HG03457 (cell line): ENCODE data around the gene PVALB.
A peak's percentile ranks its signal among the peaks of the same experiment; 100 is the strongest.

Experiments
- ATAC-seq: cut with Tn5 transposase; IDR thresholded peaks from one replicate; pipeline ENCODE4 v1.9.1; 2021; ENCODE audit warnings: moderate number of reproducible peaks; ENCODE audit not compliant: unreplicated experiment

Gene PVALB

DNA sequence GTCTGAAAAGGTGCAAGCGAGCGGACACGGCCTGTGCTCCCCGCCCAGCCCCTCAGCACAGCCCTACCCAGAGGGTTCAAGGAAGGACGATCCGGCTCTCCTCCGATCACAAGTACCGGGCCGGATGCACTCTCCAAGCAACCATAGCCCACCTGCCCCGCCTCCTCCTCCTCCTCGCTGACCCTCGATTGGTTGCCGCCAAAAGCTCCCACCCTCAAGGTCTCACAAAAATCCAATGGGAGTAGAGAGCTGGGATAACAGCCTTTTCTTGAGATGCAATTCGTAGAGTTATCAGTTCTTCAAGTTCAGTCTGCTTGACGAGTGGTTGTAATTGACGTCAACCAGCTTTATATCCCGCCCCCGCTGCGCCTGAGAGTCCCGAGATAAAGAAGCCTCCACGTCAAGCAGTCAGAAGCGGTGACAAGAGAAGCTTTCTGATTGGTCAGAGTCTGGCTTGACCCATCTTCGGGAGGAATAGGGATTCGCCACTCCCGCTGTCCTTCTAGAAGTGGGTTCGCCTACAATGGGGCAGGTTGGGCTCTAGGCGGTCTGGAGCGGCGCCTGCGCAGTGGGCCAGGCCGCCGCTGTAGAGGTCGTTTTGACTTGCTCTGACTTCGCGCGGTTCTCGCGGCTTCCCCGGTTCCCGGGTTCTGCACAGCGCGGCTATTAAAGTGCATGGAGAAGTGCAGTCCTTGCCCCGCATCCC, 40.7 kb downstream of the PVALB start, which contains the start of gene IFT27:
Gene IFT27 (minus strand): TSS at position 156 of the 706 bp plus-strand sequence. CDS start 412 bp downstream, outside the sequence.
- peak; percentile 90 for ATAC-seq

DNA sequence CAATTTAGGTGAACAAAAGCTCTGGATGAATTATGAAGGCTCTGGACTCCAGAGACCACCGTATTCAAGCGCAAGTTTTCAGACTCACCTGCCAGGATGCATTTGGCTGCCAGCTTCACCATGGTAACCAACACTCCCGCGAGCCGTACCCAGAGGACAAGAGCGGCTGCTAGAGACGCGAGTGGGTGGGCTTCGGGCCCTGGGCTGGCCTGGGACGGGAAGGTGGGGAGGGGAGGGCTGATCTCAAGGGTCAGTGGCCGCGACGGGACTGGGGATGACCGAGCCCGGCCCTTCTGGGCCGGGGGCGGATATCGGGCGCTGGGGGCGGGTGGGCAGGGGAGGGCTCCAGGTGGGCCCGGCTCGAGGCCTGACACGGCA, 41.3 kb downstream of the PVALB start:
- ATAC-seq = no peak

DNA sequence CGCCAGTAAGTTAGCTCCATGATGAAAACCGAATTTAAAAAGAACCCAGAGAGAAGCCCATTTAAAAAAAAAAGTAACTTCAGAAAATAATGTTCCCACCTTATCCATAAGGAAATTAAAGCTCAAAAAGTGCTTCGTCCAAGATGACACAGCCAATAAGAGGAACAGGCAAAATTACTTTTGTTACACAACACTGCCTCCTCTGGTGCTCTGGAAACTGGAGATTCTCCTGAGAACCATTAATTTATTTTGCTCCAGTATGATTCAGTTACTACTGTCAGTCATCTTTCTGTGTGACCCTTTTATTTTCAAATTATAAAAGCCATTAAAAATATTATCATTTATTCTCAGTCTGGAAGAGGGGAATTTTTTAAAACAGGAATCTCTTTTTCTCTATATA, 42.9 kb downstream of the PVALB start:
- no peak for ATAC-seq

DNA sequence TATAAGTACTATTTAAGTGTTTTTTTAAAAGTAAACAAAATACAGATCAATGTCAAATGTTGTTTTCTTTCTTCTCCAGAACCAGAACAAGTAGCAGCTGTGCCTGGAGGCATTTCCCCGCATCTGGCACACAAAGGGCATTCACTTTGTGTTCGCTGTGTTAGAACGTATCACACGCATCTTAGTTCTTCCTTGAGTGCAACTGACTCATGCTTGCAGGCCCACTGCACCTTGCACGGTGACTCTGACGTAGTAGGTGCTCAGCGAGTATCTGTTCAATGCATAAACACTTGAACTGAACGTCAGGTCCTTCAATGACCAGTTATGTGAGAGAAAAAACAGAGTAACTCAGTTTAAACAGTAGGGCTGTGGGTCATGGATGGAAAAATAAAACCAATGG, 44.4 kb downstream of the PVALB start:
- no peak for ATAC-seq

DNA sequence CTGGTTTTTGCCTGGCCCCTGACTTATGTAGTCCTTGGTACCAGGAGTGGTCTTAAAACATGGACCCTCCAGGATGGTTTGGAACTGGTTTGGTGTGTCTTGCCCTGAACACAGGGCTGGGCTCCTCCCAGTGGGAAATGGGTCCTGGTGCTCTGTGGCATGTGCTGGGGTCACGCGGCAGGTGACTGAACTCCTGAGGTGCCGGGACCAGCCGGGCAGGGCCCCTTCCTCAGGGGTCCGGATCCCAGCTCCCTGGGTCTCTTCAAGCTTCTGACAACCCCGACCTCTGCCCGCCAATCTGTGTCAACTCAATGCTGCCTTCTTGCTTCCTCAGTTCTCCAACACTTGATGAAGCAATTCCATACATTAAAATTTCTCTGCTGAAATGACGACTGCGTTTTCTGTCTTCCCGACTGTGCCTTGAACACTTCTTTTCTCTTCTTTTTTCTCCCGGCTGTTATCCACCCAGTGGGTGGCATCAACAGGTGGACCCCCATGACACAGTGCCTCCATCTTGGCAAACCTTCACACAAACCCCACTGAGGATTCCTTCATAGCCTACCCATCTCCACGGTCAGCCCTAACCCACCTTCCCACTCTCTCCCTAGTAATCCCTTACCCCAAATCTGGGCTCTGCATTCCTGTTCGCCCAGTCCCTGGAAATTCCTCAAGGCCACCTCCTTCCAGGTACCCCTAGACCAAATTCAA, 45.3 kb downstream of the PVALB start:
- ATAC-seq = no peak

DNA sequence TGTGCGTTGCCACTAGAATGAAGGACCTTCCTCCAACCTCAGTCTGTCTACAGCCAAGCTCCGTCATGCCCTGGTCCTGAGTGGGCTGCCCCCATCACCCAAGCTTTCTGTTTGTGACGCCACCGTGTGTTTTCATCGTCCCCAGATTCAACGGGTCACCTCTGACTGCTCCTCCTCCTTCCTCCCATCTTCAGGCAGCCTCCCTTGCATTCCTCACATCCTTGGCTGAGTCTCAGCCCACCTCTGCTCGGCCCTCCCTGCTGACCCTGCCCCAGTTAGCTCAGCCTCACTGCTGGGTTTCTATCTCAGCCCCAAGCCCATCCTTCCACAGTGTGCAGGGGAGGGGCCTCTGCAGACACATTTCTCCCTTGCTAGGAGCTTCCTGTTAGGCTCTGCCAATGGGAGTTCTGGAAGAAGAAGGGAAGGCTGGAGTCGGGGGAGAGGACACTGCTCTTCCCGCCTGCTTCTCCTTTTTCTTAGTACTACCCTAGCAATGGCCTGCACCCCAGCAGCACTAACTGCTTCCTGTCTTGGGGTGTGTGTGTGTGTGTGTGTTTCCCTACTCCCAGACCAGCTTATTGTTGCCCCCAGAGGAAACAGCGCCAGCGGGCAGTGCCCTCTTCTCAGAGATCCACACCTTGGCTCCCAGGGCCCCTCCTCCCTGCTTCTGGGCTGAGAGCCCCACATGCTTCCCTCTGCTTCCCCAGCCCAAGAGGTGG, 46.2 kb downstream of the PVALB start:
- ATAC-seq = no peak

DNA sequence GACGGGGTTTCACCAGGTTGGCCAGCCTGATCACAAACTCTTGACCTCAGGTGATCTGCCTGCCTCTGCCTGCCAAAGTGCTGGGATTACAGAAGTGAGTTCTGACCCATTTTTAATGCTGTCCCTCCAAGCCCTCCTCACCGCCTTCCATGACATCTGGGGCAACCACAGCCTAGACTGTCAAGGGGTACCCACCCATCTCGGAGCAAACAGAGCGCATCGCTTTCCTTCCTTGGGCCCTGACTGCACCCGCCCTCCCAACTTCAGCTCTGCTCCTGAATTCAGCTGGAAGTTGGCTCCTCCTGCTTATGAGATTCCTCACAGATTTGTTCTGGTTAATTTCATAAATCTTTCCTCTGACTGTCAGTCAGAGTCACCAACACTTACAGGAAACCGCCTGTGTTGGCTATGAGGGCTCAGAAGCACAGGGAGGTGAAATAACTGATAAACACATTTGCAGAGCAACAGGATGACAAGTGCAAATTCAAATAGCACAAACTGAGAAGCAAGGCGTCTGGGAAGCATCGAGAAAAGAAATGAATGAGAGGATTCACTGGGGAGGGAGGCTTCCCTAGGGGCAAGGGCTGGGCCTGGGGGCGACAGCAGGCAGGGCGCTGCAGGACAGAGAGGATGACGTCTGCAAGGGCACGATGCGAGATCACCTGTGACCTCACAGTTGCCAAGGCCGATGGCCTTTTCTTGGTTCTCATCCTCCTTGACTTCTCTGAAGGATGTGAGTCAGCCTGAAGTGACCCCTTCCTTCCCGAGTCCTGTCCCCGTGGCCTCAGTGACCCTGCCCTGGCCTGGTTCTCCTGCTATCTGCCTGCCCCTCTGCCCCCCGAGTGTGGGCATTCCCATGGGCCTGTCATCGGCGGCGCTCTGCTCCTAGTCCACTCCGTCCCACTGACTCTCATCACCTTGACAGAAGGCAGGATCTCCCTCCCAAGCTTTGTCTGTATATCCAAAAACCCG, 47.0 kb downstream of the PVALB start:
- no peak for ATAC-seq

DNA sequence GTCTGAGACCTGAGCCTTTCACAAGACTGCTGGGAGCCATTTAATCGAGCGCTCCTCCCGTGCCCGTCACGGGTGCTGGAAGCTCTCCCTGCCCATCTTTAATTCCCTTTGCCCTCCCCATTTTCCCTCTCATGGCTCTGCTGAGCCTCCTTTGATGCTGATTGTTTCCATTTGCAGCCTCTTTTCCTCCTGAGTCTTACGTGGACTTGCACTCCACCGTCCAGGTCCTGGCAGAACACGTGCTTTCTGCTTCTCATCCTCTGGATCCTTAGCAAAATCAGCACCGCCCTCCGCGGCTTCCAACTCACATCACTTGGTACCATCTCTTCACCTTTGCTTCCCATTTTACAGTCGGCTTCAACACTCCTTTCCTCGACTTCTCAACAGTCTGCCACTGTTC, 48.2 kb downstream of the PVALB start:
- no peak for ATAC-seq

DNA sequence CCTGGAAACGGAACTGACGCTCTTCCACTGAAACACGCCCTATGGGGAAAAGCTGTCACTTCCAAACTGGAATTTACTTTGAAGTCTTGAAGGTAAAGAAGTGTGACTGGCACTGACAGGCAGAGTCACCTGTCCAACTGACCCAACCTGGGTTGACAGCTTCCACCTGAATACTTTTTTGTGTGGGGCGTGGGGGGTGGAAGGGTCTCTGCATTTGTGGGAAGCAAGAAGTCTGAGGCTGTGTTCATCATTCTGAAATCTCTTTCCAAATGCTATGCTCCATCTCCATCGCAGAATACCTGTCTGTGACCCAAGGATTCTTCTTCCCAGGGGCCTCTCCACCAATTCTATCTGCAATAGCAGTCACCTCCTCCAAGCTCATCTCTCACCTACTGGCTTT, 48.7 kb downstream of the PVALB start:
- ATAC-seq = no peak

DNA sequence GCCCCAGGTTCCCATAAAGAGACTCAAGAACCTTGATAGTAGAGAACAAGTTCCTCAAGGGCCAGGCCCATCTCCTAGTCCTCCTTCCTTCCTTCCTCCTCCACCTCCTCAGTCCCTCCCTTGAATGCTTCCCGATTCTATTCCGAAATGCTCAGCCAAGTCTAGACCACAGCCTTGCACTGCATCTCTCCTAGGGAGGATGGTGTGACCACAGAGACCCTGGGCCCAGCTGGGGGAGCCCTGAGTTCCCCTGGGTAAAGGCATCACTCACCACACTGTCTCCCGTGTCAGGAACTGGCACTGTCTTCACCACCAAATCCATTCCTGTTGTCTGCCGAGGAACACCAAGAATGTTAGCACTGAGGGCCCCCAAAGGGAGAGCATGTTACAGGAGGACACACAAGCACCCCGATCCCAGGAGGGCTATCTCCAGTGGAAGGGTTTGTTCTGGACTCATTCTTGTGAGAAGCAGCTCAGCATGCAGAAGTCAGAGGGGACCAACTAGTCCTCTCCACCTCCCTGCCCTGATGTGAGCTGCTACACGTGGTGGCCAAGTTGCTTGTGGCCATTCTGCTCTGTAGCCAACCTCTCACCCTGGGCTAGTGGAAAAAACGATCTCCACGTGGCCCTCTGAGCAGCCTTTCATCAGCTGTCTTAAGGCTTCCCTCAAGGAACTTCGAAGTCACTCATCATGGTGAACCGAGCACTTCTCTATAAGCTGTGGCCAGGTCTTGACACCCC, 49.6 kb downstream of the PVALB start:
- ATAC-seq = no peak

DNA sequence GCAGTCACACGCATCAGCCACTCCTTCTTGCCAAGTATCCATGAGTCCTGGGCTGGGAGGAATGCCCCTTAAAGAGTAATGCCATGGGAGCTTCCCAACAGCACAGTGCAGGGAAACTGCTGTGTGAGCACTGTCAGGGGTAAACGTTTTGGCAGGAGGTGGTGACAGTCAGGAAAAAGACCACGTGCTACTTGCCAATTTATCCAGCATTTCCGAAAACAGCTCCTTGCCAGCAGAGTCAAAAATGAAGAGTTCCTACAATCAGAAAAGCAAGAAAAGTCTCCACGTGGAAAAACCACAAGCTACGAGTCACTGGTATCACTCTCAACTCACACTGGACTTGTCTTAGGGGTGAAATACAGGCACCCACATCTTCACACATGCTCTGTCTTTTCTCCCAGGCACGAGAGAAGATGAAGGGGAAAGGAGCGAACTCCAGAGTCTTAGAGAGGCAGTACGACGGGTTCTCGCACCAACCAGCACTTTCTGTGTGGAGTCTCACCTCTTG, 50.8 kb downstream of the PVALB start:
- ATAC-seq = no peak

DNA sequence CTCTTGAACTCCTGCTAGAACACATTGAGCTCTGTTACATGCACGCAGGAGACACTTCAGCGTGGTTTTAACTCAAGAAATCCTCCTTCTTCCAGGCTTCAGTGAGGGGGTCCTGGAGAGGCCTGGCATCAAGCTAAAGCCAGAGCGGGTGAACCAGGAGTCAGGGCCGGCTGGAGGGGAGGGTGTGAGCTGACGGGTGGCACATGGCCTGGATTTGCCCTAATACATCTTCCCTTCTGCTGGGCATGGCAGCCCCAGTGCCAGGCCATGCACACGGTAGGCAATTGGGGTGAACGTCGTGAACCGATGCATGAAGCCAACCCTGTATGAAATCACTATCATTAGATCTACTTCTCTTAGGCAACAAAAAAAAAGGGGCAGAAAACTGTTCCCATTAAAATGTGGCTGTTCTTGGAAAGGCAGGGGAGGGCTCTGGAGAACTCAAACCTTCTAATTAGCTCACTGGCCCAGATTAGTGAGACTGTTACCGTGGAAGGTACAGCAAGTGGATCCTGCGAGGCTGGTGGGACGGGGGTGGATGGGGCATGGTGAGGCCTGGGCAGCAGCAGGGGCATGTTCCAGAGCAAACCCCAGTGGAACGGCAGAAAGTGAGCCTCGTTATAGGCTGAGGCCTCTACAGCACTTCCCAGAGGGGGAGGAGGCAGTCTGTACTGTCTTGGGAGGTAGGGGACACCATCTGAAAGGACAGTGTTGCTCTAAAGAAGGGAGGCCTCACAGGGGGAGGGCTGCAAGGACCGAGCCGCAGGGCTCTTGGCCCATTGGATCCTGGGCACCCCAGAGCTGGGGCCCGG, 51.5 kb downstream of the PVALB start:
- ATAC-seq = no peak

DNA sequence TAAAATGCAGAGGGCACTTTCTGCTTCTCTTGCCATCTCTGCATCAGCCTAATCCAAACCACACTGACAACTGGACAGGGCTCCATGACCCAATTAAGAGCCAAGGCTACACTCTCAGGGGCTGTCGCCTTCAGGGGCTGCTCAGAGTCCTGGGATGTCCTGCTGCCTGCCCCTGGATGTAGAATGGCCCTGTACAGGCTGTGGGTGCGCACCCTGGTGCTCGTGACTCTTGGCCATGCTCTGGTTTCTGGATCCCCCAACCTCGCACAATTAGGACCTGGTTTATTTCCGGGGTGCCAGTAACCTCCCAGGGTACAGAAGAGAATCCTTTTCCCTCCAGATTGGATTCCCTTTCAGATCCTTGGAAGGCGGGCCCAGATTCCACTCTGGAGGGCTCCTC, 52.2 kb downstream of the PVALB start:
- ATAC-seq = no peak

DNA sequence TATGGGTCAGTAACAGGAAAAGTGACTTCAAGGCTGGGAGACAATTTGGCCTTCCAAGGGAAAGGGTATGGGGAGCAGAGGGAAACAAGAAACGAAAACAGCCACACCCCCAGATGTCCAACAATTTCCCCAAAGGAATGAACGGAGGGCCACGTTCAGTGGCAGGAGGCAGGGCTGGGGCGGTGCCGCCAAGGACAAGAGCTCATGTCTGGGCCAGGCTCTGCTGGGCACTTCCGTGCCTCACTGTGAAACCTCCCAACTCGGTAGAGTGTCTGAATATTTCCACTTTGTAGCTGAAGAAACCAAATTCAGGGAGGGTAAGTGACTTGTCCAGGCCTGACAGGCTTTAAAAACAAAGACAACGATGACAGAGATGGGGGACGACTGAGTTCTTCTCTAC, 52.8 kb downstream of the PVALB start:
- ATAC-seq = no peak

DNA sequence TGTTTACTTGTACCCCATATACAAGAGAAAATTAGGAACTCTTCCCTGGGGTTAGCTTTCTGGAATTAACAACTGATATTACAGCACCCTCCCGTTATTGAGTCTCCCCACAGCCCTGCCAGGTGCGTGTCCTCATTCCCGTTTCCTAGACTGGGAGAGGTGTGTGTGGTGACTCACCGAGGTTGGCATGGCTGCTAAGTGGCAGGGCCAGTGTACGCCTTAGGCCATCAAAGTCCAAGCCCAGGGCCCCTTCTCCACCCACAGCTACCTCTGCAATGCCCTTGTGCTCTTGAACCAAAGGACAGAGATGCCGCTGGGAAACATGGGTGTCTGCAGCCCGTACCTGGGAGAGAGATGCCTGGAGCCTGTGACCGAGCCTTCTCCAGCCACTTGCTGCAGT, 53.3 kb downstream of the PVALB start:
- no peak for ATAC-seq

DNA sequence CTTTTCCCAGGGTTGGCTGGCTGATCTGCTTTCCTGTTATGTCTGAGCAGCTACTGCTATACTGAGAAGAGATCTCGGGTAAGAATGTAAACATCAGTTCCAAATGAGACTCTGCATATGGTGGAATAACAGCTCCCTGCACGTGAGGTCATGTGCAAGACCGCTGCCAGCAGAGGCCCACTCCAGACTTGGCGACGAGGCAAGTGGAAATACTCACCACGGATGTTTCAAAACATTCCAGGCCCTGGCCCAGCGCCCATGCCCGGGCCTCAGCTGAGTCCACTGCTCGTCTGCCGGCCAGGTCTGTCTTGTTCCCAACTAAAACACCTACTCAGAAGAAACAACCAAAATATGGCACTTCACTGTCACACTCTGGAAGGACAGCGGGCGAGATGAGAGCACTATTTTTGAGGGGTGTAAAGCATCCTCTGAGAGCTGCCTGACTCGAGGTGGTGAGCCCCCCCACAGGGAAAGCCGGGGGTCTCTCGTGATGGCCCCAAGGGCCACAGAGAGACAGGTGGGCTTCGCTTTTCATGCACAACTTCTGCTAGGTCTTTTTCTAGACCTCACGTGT, 54.1 kb downstream of the PVALB start:
- ATAC-seq = no peak

DNA sequence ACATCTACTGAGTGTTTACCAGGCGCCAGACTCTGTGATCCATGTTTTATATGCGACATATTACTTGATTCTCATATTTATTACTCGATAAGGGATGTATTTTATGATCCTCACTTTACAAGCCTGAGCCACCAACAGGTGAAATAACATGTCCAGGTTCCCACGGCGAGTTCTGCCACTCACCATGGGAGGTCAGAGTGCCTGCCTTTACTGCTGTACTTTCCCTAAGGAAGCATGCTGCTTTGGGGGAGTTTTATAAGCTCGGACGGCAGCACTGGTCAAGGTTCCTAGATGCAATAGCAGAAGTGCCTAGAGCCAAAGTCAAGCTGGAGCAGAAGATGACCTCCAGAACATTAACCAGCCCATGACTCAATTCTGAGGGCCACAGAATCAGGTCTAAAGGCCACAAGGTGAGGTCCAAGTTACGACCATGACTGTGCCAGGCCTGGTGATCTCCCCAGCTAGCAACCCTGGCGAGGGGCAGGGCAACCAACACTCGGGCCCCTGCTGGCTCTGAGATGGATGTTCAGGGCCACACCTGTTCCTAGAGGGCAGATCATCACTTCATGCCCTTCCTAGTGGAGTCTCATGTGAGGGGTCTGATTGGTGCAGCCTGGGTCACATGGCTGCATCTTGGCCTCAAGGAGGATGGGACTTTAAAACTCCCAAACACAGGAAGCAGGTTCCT, 55.1 kb downstream of the PVALB start:
- no peak for ATAC-seq

DNA sequence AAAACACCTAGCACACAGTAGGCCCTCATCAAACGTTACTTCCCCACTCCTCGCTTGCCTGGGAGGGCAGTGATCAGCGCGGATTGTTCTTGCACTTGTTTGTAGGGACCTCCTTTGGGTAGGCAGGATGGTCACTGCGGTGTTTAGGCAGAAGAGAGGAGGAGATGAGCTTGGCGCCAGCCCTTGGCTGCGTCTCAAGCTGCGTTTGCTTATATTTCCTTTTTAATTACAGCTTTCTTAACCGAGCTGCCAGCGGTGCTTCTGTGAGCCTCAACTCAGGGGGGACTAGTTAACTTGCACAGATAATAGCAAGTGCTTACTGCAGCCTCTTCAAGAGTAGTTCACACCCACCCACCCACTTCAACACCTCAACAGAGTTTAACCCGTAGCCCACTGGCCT, 56.0 kb downstream of the PVALB start:
- no peak for ATAC-seq
